Loucy (cell line): ENCODE measurements around the gene SORCS2.

Experiments used
- H2AFZ ChIP-seq: fragments of 200-600 bp; sonication (generic); 2 replicates; pipeline ENCODE4 v1.6.0; 2016; ENCODE audit warnings: antibody characterized with exemption, mild to moderate bottlenecking, low read length, moderate library complexity
- H3F3A ChIP-seq: fragments of 200-600 bp; 2 replicates; pipeline ENCODE4 v1.6.0; 2016; ENCODE audit warnings: antibody characterized with exemption, low read depth, mild to moderate bottlenecking
- H3K27me3 ChIP-seq: fragments of 200-600 bp; sonication (generic); 2 replicates; pipeline ENCODE4 v1.6.1; 2014; ENCODE audit warnings: low read length, mild to moderate bottlenecking; ENCODE audit not compliant: insufficient read depth, poor library complexity, severe bottlenecking
- H3K36me3 ChIP-seq: fragments of 200-600 bp; sonication (generic); 2 replicates; pipeline ENCODE4 v1.6.1; 2016; ENCODE audit warnings: low read length; ENCODE audit not compliant: insufficient read depth
- H3K4me1 ChIP-seq: fragments of 200-600 bp; sonication (generic); 2 replicates; pipeline ENCODE4 v1.5.1; 2014; ENCODE audit warnings: low read length, mild to moderate bottlenecking; ENCODE audit not compliant: insufficient read depth, poor library complexity, severe bottlenecking
- H3K4me2 ChIP-seq: fragments of 200-600 bp; sonication (generic); 2 replicates; pipeline ENCODE4 v1.6.0; 2014; ENCODE audit warnings: antibody characterized with exemption, low read length, low read depth, mild to moderate bottlenecking; ENCODE audit not compliant: poor library complexity, severe bottlenecking
- H3K4me3 ChIP-seq: fragments of 200-600 bp; sonication (generic); 2 replicates; pipeline ENCODE4 v1.5.1; 2014; ENCODE audit warnings: low read length, mild to moderate bottlenecking, mixed read lengths; ENCODE audit not compliant: poor library complexity, severe bottlenecking
- H3K79me2 ChIP-seq: fragments of 200-600 bp; sonication (generic); 2 replicates; pipeline ENCODE4 v1.6.1; 2014; ENCODE audit warnings: low read length; ENCODE audit not compliant: insufficient read depth
- H3K9ac ChIP-seq: fragments of 200-600 bp; sonication (generic); 2 replicates; pipeline ENCODE4 v1.6.0; 2014; ENCODE audit warnings: mild to moderate bottlenecking, low read depth, low read length, moderate library complexity; ENCODE audit not compliant: poor library complexity, severe bottlenecking
- H3K9me2 ChIP-seq: fragments of 200-600 bp; sonication (generic); replicated peaks from 2 replicates; pipeline ENCODE4 v1.6.1; 2016; ENCODE audit warnings: low read depth, low read length, mixed read lengths
- H3K9me3 ChIP-seq: fragments of 200-600 bp; sonication (generic); 2 replicates; pipeline ENCODE4 v1.6.1; 2014; ENCODE audit warnings: mild to moderate bottlenecking, antibody characterized with exemption, low read length, low read depth; ENCODE audit not compliant: insufficient read depth
- H4K20me1 ChIP-seq: fragments of 200-600 bp; sonication (generic); 2 replicates; pipeline ENCODE4 v1.6.0; 2014; ENCODE audit warnings: antibody characterized with exemption, low read length, mild to moderate bottlenecking; ENCODE audit not compliant: insufficient read depth, poor library complexity, severe bottlenecking
- EZH2phosphoT487 ChIP-seq: fragments of 200-600 bp; IDR thresholded peaks from 2 replicates; pipeline ENCODE4 v1.6.1; 2018; ENCODE audit warnings: antibody characterized with exemption, mild to moderate bottlenecking, moderate library complexity, borderline replicate concordance
- TF ChIP-seq, protein P1 (sequence below): fragments of 200-600 bp; sonication (generic); conservative IDR thresholded peaks from 2 replicates; pipeline ENCODE4 v1.5.1; 2014; ENCODE audit warnings: mild to moderate bottlenecking, antibody characterized with exemption, low read length

The SORCS2 gene

DNA sequence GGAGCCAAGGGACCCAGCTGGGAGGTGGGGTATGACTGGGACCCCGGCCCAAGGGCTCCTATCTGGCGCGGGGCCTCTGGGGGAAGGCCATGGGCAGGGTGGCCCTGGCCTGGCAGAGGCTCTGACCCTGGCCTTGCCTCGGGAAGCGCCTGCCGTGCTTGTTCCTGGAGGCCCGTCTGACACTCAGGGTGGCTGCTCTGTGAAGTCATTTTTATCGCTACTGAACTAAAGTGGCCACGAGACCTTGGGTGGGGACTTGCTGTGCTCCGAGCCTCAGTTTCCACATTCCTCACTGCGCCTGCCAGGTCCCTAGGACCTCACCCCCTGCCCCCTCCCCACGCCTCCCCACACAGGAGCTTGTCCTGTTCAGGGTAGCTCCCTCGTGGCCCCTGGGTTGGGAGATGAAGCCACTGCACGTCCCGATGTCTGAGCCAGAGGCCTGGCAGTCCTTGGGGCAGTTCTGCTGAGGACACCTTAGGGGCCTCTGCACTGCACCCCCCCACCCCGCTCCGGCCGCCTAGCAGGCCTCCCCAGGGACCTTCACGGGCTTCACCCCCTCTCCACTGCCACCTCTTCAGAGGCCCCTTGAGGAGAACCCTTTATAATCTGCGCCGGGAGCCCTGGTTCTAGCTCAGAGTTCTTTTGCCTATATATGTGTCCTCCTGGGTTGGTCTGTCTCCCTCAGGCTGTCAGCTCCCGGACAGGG lies 639 bp upstream of the SORCS2 start:
- no peaks in the 10 kb centered on the region for H3K79me2 ChIP-seq
- no peak for TF ChIP-seq EZH2phosphoT487
- TF ChIP-seq, protein P1, sequence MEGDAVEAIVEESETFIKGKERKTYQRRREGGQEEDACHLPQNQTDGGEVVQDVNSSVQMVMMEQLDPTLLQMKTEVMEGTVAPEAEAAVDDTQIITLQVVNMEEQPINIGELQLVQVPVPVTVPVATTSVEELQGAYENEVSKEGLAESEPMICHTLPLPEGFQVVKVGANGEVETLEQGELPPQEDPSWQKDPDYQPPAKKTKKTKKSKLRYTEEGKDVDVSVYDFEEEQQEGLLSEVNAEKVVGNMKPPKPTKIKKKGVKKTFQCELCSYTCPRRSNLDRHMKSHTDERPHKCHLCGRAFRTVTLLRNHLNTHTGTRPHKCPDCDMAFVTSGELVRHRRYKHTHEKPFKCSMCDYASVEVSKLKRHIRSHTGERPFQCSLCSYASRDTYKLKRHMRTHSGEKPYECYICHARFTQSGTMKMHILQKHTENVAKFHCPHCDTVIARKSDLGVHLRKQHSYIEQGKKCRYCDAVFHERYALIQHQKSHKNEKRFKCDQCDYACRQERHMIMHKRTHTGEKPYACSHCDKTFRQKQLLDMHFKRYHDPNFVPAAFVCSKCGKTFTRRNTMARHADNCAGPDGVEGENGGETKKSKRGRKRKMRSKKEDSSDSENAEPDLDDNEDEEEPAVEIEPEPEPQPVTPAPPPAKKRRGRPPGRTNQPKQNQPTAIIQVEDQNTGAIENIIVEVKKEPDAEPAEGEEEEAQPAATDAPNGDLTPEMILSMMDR = no peak
- H4K20me1 ChIP-seq = no peaks in the 10 kb centered on the region
- no peaks in the 10 kb centered on the region for H3F3A ChIP-seq
- H3K9ac ChIP-seq = no peak overlapping the region
- H3K4me1 ChIP-seq = no peaks in the 10 kb centered on the region
- H2AFZ ChIP-seq = no peak overlapping the region
- H3K4me2 ChIP-seq = no peak overlapping the region
- H3K4me3 ChIP-seq = no peak overlapping the region
- H3K27me3 ChIP-seq = no peaks in the 10 kb centered on the region
- H3K9me3 ChIP-seq = 0 out of 2 replicates have a peak, but pooled peaks cover 6% of the 10 kb centered on the region
- H3K36me3 ChIP-seq = no peaks in the 10 kb centered on the region
- H3K9me2 ChIP-seq = no peaks in the 10 kb centered on the region

DNA sequence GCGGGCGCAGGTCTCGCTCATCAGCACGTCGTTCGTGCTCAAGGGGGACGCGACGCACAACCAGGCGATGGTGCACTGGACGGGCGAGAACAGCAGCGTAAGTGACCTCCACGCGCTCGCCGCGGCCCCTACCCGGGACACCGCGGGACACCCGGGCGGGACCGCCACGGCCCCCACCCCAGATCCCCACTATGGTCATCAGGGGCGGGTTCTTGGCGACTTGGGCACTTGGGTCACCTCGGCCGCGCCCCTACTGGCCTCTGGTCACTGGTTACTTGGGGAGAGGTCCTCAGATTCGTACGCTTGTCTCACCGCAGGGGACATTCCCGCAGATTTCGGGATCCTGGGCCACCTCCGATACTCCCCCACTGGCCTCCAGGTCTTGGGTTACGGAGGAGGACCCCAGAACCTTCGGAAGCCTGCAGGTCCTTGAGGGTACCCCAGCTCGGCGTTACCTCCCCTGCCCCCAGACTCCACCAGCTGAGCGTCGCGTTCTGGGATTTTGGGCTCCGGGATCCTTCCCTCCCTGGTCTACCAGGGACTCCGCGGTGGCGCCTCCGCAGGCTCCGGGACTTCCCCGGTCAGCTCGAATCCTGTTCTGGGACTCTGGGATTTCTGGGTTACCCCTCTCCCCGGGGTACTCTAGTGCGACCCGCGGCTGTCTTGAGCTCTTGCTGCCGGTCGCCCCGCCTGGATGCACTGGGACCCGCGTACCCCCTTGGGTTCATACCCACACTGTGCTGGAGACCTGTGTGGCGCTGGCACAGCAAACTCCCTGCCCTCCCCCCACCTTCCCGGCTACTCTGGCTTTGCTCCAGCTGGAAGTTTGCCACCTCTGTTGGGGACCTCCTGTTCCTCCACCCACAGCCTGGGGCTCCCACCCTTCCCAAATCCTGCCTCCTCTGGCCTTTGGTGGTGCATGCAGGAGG lies 956 bp downstream of the SORCS2 start:
- no peak overlapping the region for H3K9ac ChIP-seq
- H3K4me3 ChIP-seq = no peak overlapping the region
- no peaks in the 10 kb centered on the region for H3K79me2 ChIP-seq
- TF ChIP-seq EZH2phosphoT487 = no peak
- H3K27me3 ChIP-seq = no peaks in the 10 kb centered on the region
- H3F3A ChIP-seq = no peaks in the 10 kb centered on the region
- no peak overlapping the region for H3K4me2 ChIP-seq
- 0 out of 2 replicates have a peak, but pooled peaks cover 6% of the 10 kb centered on the region for H3K9me3 ChIP-seq
- no peak overlapping the region for H2AFZ ChIP-seq
- H3K36me3 ChIP-seq = no peaks in the 10 kb centered on the region
- no peaks in the 10 kb centered on the region for H3K4me1 ChIP-seq
- H4K20me1 ChIP-seq = no peaks in the 10 kb centered on the region
- H3K9me2 ChIP-seq = no peaks in the 10 kb centered on the region

DNA sequence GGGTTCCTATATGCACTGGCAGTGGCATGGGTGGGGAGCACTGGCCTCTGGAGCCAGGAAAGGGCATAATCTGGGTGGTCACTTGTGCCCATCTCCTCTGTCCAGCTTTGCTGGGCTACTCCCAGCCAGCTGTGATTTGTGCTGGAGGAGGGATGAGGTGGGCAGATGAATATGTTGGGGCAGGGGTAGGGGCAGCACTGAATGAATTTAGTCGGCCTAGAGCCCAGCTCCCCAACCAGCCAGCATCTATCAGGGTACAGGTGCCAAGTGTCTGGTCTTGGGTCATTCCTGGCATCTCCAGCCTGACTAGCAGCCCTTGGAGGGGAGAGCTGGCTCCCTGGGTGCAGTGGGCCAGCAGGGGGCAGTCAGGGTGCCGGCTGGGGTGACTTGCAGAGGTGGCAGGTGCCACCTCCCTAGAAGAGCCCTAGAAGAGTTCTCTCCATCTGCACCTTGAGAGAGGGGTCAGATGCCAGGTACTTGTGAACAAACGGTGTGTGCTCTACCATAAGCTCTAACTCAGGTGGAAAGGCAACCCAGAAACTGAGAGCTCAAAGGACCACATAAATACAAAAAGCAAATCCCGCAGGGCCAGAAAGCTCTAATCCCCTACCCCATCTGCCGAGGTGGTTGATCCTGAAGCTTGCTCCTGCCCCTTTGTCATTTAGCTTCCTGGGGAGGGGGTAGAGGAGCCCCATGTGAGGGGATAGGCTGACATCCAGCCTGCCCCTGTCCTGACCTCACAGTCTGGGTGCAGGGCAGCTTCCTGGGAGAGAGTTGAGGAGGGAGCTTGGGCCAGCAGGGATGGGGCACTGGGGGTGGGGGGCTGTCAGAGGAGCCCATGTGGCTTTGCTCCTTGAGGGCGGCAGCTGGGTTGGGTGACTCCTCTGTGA lies 2.2 kb downstream of the SORCS2 start:
- no peak overlapping the region for H3K4me3 ChIP-seq
- no peaks in the 10 kb centered on the region for H3K27me3 ChIP-seq
- no peaks in the 10 kb centered on the region for H3F3A ChIP-seq

More for the DNA sequence above, 2.2 kb downstream of the SORCS2 start:
- TF ChIP-seq, protein P1 = no peak
- TF ChIP-seq EZH2phosphoT487 = no peak
- Histone ChIP-seq H3K79me2 (no peaks in the 10 kb centered on the region), H2AFZ (no peak overlapping the region), H3K9ac (no peak overlapping the region), H3K4me1 (no peaks in the 10 kb centered on the region), H3K9me3 (peaks cover 3% of the 10 kb centered on the region; the same call in 1 of the 2 replicates), H4K20me1 (no peaks in the 10 kb centered on the region), H3K4me2 (no peak overlapping the region), H3K9me2 (no peaks in the 10 kb centered on the region), H3K36me3 (no peaks in the 10 kb centered on the region)
